Activated CD4-positive, CD25-positive, alpha-beta regulatory T cell treated with anti-CD3 and anti-CD28 coated beads, Interleukin-2, amount 50 U/mL, for 72 hours (primary cell): ENCODE measurements around the gene CCDC183.
"Not testable (repeated sequence)": the region's sequence is repeated elsewhere in the genome, so short reads cannot be mapped to it uniquely, and the experiment has no call there.

ENCODE experiments used
- DNase-seq: peaks from one replicate; pipeline ENCODE4 v3.0.0; 2021

The CCDC183 gene

GRCh38 chr9:136796238-136796774, at the start of gene CCDC183:
CCDC183 (plus strand) TSS chr9:136796338; CDS start chr9:136796398, 60 bp downstream.
- no peak for DNase-seq

DNA sequence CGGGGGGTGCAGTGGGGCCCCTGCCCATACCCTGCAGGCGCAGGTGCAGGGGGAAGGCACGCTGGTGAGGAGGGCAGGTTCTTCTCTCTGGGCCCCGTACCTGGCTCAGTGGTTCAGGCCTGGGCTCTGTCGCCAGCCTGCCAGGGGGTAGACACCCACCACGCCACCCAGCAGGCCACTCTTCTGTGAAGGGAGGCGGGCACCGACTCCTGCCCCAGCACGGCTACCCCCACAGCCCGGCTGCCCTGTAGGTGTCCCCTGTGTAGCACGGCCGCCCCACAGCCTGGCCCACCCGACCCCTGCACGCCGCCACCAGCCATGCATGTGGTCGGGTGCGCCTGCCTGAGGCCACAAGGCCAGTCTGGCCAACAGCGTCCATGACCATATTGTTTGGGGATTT, 49.5 kb upstream of the CCDC183 start:
- DNase-seq = no peak

DNA sequence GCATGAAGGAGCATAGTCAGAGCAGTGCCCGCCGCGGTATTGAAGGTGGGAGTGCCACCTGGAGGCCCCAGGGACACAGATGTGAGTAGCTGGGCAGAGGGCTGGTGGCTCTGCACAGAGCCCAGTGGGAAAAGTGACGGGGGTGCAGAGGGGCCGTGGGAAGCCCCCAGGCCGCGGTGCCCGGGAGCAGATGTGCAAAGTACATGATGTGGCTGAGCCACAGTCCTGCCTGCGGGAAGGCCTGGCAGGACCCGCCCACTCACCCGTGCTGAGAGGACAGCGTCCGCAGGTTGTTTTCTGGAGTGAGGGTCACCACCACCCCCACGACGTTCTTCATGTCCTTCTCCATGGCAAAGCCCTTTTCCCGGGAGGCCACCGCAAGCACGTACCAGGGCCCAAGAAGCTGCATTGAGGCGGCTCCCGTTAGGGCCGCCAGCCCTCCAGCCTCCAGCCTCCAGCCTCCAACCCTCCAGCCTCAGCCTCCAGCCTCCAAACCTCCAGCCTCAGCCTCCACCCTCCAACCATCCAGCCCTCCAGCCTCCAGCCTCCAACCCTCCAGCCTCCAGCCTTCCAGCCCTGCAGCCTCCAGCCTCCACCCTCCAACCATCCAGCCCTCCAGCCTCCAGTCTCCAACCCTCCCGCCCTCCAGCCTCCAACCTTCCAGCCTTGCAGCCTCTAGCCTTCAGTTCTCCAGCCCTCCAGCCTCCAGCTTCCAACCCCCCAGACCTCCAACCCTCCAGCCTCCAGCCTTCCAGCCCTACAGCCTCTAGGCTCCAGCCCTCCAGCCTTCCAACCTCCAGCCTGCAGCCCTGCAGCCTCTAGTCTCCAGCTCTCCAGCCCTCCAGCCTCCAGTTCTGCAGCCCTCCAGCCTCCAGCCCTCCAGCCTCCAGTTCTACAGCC, 48.7 kb upstream of the CCDC183 start:
- DNase-seq = no peak

GRCh38 chr9:136748201-136748600, 47.9 kb upstream of the CCDC183 start, which contains the start of gene LCN6:
LCN6 (minus strand) TSS chr9:136748525; CDS start chr9:136748483, 42 bp downstream.
- DNase-seq = no peak

- no peak for DNase-seq
Measured at GRCh38 chr9:136748666-136749611, 47.2 kb upstream of the CCDC183 start.

- no peak for DNase-seq
Measured at GRCh38 chr9:136750526-136750925, 45.6 kb upstream of the CCDC183 start.

- no peak for DNase-seq
Measured at GRCh38 chr9:136751244-136751643, 44.9 kb upstream of the CCDC183 start.

DNA sequence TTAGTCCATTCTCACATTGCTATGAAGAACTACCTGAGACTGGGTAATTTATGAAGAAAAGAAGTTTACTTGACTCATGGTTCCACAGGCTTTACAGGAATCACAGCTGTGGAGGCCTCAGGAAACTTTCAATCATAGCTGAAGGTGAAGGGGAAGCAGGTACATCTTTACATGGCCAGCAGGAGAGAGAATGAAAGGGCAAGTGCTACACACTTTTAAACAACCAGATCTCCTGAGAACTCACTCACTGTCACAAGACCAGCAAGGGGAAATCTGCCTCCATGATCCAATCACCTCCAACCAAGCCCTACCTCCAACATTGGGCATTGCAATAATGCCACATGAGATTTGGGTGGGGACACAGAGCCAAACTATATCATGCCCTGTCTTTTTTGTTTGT, 44.3 kb upstream of the CCDC183 start:
- DNase-seq = no peak

GRCh38 chr9:136753371-136754058, 42.6 kb upstream of the CCDC183 start:
- DNase-seq = no peak

GRCh38 chr9:136754059-136754572, 42.0 kb upstream of the CCDC183 start:
- DNase-seq = no peak

GRCh38 chr9:136754626-136755301, 41.4 kb upstream of the CCDC183 start:
- no peak for DNase-seq

- DNase-seq = not testable (repeated sequence)
Measured at GRCh38 chr9:136755302-136756133, 40.6 kb upstream of the CCDC183 start.

GRCh38 chr9:136756134-136756438, 40.1 kb upstream of the CCDC183 start:
- DNase-seq = no peak

DNA sequence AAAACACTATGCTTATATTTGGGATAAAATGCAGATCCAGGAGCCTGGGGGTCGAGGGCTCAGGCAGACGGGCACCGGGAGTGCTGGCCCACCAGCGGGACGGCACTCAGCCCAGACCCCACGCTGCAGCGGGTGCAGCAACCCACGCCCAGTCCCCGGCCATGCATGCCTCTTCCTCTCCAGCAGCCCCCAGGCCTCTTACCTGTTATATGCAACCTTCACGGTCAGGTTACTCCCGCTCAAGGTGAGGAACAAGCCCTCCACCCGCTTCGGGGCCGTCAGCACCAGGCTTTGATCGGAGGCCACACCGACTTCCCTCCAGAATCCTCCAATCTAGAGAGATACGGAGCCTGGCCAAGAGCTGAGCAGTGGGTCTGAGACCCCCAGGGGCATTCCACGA, 39.3 kb upstream of the CCDC183 start:
- DNase-seq = no peak

- peak; percentile 21 for DNase-seq
Measured at GRCh38 chr9:136757328-136757727, 38.8 kb upstream of the CCDC183 start.

- peak; percentile 30 for DNase-seq
Measured at GRCh38 chr9:136757751-136758140, 38.4 kb upstream of the CCDC183 start.

DNA sequence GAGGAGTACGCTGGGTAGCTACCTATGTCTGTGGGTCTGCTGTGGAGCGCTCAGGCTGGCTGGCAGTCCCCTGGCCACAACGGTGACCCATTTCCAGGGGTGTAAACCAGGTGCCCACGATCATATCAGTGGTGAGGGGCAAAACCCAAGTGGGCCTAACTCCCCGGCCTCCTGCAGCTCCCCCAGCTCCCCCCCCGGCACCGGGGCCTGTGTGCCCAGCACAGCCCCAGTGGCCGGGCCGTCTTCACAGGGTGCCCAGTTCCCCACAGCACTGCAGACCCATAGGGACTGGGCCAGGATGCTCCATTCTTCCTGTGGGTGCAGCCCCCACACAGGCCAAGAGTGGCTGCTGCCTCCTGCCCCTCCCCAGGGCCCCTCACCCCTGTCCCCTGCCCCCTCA, 37.1 kb upstream of the CCDC183 start:
- peak; percentile 17 for DNase-seq

DNA sequence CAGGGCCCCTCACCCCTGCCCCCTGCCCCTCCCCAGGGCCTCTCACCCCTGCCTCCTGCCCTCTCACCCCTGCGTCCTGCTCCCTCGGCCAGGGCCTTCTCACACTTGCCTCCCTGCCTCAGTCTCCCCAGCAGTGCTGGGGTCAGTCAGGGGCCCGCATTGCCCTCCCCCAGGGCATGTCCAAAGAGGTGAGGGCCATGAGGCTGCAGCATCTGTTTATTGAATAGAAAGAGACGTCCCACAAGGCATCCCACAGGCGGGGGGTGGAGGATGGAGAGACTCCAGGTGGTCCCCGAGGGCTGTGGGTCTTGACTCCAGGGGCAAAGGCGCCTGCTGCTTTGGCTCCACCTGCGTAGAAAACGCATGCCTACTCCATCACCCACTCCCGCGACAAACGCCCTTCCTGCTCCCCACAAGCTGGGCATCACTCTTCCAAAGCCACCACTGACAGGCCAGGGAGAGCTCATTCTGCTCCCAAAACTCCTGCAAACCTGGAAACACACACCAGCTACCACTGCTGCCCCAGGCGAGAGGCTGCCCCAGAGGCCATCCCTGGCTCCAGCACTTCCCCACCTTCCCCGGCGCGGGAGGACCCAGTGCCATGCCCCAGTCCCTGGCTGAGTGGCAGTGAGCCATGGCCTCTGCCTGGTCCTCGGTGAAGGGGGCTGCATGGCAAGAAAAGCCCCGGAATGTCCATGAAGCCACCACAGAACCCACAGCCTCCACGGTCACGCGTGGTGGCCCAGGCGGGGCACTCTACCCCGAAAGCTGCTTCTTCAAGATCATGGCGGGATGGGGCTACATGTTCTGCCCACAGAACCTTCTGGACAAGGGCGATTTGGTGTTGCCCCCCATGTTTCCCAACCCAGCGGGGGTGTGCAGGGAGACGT, 36.5 kb upstream of the CCDC183 start:
- no peak for DNase-seq

DNA sequence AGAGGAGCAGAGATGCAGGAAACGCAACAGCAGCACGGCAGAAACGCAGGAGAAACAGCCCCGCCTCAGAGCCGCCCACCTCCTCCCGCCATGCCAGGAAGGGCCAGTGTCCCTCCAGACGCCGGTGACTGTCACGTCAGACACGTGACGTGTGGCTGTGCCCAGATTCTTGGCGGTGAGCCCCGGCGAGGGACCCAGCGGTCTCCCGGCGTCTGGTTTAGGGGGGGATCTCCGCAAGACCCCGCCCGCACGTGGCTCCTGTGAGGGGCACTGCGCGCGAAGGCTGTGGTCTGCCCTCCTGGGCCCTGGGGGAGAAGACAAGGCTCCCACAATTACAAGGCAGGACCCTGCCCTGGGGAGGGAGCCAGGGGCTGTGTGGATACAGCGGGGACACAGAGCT, 35.7 kb upstream of the CCDC183 start:
- no peak for DNase-seq
